GM12878 (cell line): ENCODE results near the gene FGFRL1. TPM values are rescaled to one million over a fixed set of nuclear protein-coding genes. Genes with fewer than 3 reads are reported as not detected.

Source experiments
- ATAC-seq: fragments of 200-7000 bp; cut with Tn5 transposase; 3 replicates; pipeline ENCODE4 v1.9.1; 2020; ENCODE audit warnings: mild to moderate bottlenecking, moderate library complexity
- BruUV-seq: library from RNA; stranded (reverse); fragments of 400-500 nt; replicated peaks from 2 replicates; lab custom pipeline; 2021; lab: Mats Ljungman, UMichigan
- CTCF ChIA-PET: fragments of 300-600 bp; sonication (Branson Sonifier 250); formaldehyde crosslinking; extraction: SDS; loops from one replicate; lab custom pipeline; 2021; ENCODE audit warnings: inconsistent platforms; lab: Yijun Ruan, JAX
- POLR2A ChIA-PET: fragments of 350-600 bp; formaldehyde crosslinking; extraction: SDS; loops from one replicate; lab custom pipeline; 2021; ENCODE audit warnings: inconsistent platforms; lab: Charles Lee
- RAD21 ChIA-PET: fragments of 300-600 bp; sonication (Branson Sonifier 250); formaldehyde crosslinking; loops from one replicate; lab custom pipeline; 2023; ENCODE audit warnings: antibody characterized with exemption; ENCODE audit not compliant: unreplicated experiment; lab: Charles Lee
- SMC1A ChIA-PET: fragments of 300-600 bp; sonication (Branson Sonifier 250); formaldehyde crosslinking; loops from one replicate; lab custom pipeline; 2023; ENCODE audit not compliant: unreplicated experiment, uncharacterized antibody; lab: Charles Lee
- DNase-seq: peaks from one replicate; pipeline ENCODE4 v3.0.0-alpha.2; 2011; ENCODE audit warnings: low read depth, low spot score
- FAIRE-seq: peaks from 3 replicates; lab custom pipeline; 2011; peaks lifted over from hg19 to GRCh38; lab: Jason Lieb, UNC
- H2AFZ ChIP-seq: 2 replicates; pipeline ENCODE4 v1.6.0; 2011; ENCODE audit warnings: low read depth, low read length, control low read depth; ENCODE audit not compliant: control insufficient read depth
- H3K27ac ChIP-seq: 2 replicates; pipeline ENCODE4 v1.5.1; 2011; ENCODE audit warnings: control low read depth; ENCODE audit not compliant: control insufficient read depth, insufficient read depth
- H3K27me3 ChIP-seq, 2 experiments: replicated peaks in 1 of 2; 2 replicates each; pipeline versions ENCODE4 v1.6.0 to v1.6.1; 2011; ENCODE audit warnings: low read length in 1 of 2; ENCODE audit not compliant: control insufficient read depth in 2 of 2, insufficient read depth in 2 of 2
- H3K36me3 ChIP-seq, 2 experiments: 2 replicates each; pipeline ENCODE4 v1.5.1; 2011; ENCODE audit warnings: low read length in 1 of 2; ENCODE audit not compliant: control insufficient read depth in 2 of 2, insufficient read depth in 2 of 2
- H3K4me1 ChIP-seq: 2 replicates; pipeline ENCODE4 v1.6.1; 2011; ENCODE audit warnings: mild to moderate bottlenecking, low read length, moderate library complexity, mixed read lengths; ENCODE audit not compliant: control insufficient read depth, insufficient read depth
- H3K4me2 ChIP-seq: 2 replicates; pipeline ENCODE4 v1.6.0; 2011; ENCODE audit warnings: control low read depth; ENCODE audit not compliant: control insufficient read depth, insufficient read depth
- H3K4me3 ChIP-seq: fragments of 200-600 bp; sonication (generic); 2 replicates; pipeline ENCODE4 v1.5.1; 2016
- H3K79me2 ChIP-seq: 2 replicates; pipeline ENCODE4 v1.6.0; 2011; ENCODE audit warnings: low read length; ENCODE audit not compliant: control insufficient read depth, insufficient read depth
- H3K9ac ChIP-seq: 2 replicates; pipeline ENCODE4 v1.8.0; 2011; ENCODE audit warnings: low read length, control low read depth, mixed read lengths; ENCODE audit not compliant: control insufficient read depth, insufficient read depth
- H3K9me3 ChIP-seq: replicated peaks from 3 replicates; pipeline ENCODE4 v1.5.1; 2011; ENCODE audit warnings: mild to moderate bottlenecking, low read length; ENCODE audit not compliant: control insufficient read depth, insufficient read depth
- H4K20me1 ChIP-seq: 2 replicates; pipeline ENCODE4 v1.6.0; 2011; ENCODE audit not compliant: control insufficient read depth, insufficient read depth
- CREM ChIP-seq: IDR thresholded peaks from 2 replicates; pipeline ENCODE4 v1.6.1; 2014; ENCODE audit warnings: antibody characterized with exemption, low read depth
- HCFC1 ChIP-seq: fragments of 150-350 bp; IDR thresholded peaks from 2 replicates; pipeline ENCODE4 v1.6.1; 2014; ENCODE audit warnings: low read length
- KDM1A ChIP-seq: fragments of 200-600 bp; sonication (generic); IDR thresholded peaks from 2 replicates; pipeline ENCODE4 v1.6.1; 2016; ENCODE audit warnings: borderline replicate concordance
- MXI1 ChIP-seq: fragments of 150-350 bp; IDR thresholded peaks from 2 replicates; pipeline ENCODE4 v1.6.1; 2011; ENCODE audit warnings: low read depth, mild to moderate bottlenecking, inconsistent platforms, low read length, improper control_type of control experiment
- NKRF ChIP-seq: fragments of 450-650 bp; conservative IDR thresholded peaks from 2 replicates; pipeline ENCODE4 v1.6.1; 2017; ENCODE audit warnings: mild to moderate bottlenecking, moderate library complexity
- PKNOX1 ChIP-seq: fragments of 450-650 bp; IDR thresholded peaks from 2 replicates; pipeline ENCODE4 v1.6.1; 2016; ENCODE audit warnings: mild to moderate bottlenecking
- WGBS: methylation state at CpG from one replicate; pipeline ENCODE4 v1.1.6; 2016; ENCODE audit warnings: low lambda C conversion rate; ENCODE audit not compliant: insufficient replicate concordance, insufficient coverage; ENCODE audit errors: missing lambda C conversion rate; 5-methylcytosine and 5-hydroxymethylcytosine counted together
- in situ Hi-C: fragments of 300-500 bp; cut with MboI; formaldehyde crosslinking; loops from 9 replicates; pipeline ENCODE4 v1.14.3; 2018; ENCODE audit warnings: mixed read lengths
- intact Hi-C: fragments of 100-400 bp; cut with micrococcal nuclease; formaldehyde crosslinking; loops from one replicate; pipeline ENCODE4 v1.14.2; 2022; ENCODE audit not compliant: unreplicated experiment
- polyA plus RNA-seq, 11 experiments: library from polyadenylated mRNA; depleted of rRNA in 4 of 11; unstranded in 6 of 11; stranded (reverse) in 5 of 11; fragments of >200 nt; fragmentation: Nextera tagmentation in 4 of 11; fragmentation: Illumina TruSeq in 1 of 11; extraction: Ambion mirVana in 4 of 11; extraction: Trizol in 1 of 11; gene quantifications; 1 replicate in 1 of 11; 2 replicates in 10 of 11; pipeline versions ENCODE4 v1.2.1 to v1.2.3, GENCODE V29; 2011 to 2016; ENCODE audit warnings: inconsistent platforms in 2 of 11, missing spikeins in 2 of 11, low read depth in 1 of 11
- total RNA-seq, 4 experiments: library from RNA; depleted of rRNA in 3 of 4; stranded (reverse); fragments of >200 nt in 3 of 4; fragmentation: Illumina TruSeq in 1 of 4; extraction: Trizol in 1 of 4; gene quantifications; 2 replicates each; pipeline versions ENCODE4 v1.2.1 to v1.2.3, GENCODE V29; 2013 to 2021

FGFRL1 gene
- total and polyA plus RNA-seq, 10 of the 15 experiments (the other 5 are each of a cell fraction or from before 2014, with no cell fraction given) = 0.02 to 1.5 (median 0.29) TPM; not detected in 2

- no peaks in the 10 kb centered on the region for H4K20me1 ChIP-seq
- H3K27ac ChIP-seq = no peak overlapping the region
- H3K4me2 ChIP-seq = no peak overlapping the region
- H2AFZ ChIP-seq = no peak overlapping the region
- H3K9ac ChIP-seq = no peak overlapping the region
- WGBS = 81% methylated on average over 37 of the region's 39 CpGs
- no peaks in the 10 kb centered on the region for H3K9me3 ChIP-seq
- no peak for ATAC-seq
- H3K4me1 ChIP-seq = no peaks in the 10 kb centered on the region
- SMC1A ChIA-PET = no interaction called here
- no peak overlapping the region for H3K4me3 ChIP-seq
- DNase-seq = no peak
- no peaks in the 10 kb centered on the region for H3K79me2 ChIP-seq
- CTCF ChIA-PET = interaction anchor here (1.1 kb wide), 1 partner anchor 29 kb away, joined by 3 read pairs; no protein-coding TSS in a partner anchor
- FAIRE-seq = no peak
- in situ Hi-C loops (no loop called here), intact Hi-C loops (no loop called here)
- POLR2A ChIA-PET = no interaction called here
- TF ChIP-seq HCFC1 = no peak
- no peaks in the 10 kb centered on the region for H3K36me3 ChIP-seq
- no TSS peak for BruUV-seq
- H3K27me3 ChIP-seq = no peaks in the 10 kb centered on the region
- RAD21 ChIA-PET = no interaction called here
Measured at GRCh38 chr4:963276-964225, 47.9 kb upstream of the FGFRL1 start.

- TF ChIP-seq NKRF = no peak
- TF ChIP-seq PKNOX1 = no peak
- no peak for TF ChIP-seq CREM
- no peak for TF ChIP-seq KDM1A
- TF ChIP-seq MXI1 = no peak
- intact Hi-C loops (no loop called here), in situ Hi-C loops (no loop called here)
- RAD21 ChIA-PET = no interaction called here
- SMC1A ChIA-PET = interaction anchor here (0.6 kb wide), 1 partner anchor 238 kb away, joined by 3 read pairs; no protein-coding TSS in a partner anchor
- POLR2A ChIA-PET = no interaction called here
- Histone ChIP-seq H3K9ac (no peak overlapping the region), H4K20me1 (no peaks in the 10 kb centered on the region), H3K4me2 (no peak overlapping the region), H3K4me1 (no peaks in the 10 kb centered on the region), H3K4me3 (no peak overlapping the region), H3K79me2 (no peaks in the 10 kb centered on the region), H3K27me3 (no peaks in the 10 kb centered on the region), H2AFZ (no peak overlapping the region), H3K9me3 (no peaks in the 10 kb centered on the region), H3K27ac (no peak overlapping the region), H3K36me3 (no peaks in the 10 kb centered on the region)
- no peak for FAIRE-seq
- WGBS = 69% methylated on average over 22 of the region's 23 CpGs
- no peak for DNase-seq
- CTCF ChIA-PET = no interaction called here
- BruUV-seq = no TSS peak
- ATAC-seq = no peak
Measured at GRCh38 chr4:964346-965025, 46.9 kb upstream of the FGFRL1 start.
